ENCODE data around the gene SMARCC1.

Gene SMARCC1

GRCh38 chr3:47622671-47623461 is 158.8 kb downstream of the SMARCC1 start:
- no peak for DNase-seq

GRCh38 chr3:47617086-47618010 is 164.3 kb downstream of the SMARCC1 start:
- no peak for DNase-seq

DNA sequence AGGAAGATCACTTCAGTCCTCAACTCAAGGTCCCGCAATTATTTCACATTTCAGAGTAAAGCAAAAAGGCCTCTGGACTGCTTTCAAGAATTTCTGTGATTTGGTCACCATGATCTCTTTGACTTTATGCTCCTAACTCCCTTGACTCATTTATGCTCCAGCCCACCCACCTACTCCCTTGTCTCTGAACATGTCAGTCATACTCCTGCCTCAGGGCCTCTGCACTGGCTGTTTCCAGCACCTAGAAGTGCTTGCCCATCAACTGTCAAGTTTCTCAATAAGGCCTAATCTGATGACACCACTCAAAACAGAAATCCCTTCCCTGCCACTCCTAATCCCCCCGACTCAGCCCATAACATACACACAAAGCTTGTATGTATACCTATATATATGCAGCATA is 166.9 kb downstream of the SMARCC1 start:
- no peak for DNase-seq

GRCh38 chr3:47613722-47614121 is 168.0 kb downstream of the SMARCC1 start:
- no peak for DNase-seq

DNA sequence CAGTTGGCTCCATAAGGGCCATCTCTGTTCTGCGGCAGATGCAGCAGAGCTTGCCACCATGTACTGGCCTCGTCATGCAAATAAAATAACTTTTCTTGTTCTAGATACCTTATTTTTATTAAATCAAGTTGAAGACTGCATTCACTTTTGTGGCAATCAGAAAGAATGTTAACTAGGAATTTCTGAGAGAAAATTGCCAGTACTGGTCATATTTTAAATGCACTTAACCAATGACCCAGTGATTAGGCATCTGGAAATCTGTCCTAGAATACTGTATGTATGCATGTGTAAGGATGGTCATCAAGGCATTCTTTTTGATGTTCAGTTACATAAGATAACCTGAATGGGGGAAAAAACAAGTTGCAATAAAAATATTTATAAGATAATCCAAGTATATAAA is 168.8 kb downstream of the SMARCC1 start:
- DNase-seq: no peak

- DNase-seq: no peak
Observed at GRCh38 chr3:47612178-47612577, 169.5 kb downstream of the SMARCC1 start.

- DNase-seq: no peak
Observed at GRCh38 chr3:47611576-47611975, 170.1 kb downstream of the SMARCC1 start.

GRCh38 chr3:47610583-47610982 is 171.1 kb downstream of the SMARCC1 start:
- no peak for DNase-seq

GRCh38 chr3:47607335-47607734 is 174.4 kb downstream of the SMARCC1 start:
- no peak for DNase-seq

- DNase-seq: no peak
Observed at GRCh38 chr3:47606165-47606564, 175.5 kb downstream of the SMARCC1 start.

GRCh38 chr3:47605652-47606051 is 176.0 kb downstream of the SMARCC1 start:
- no peak for DNase-seq

- no peak for DNase-seq
Observed at GRCh38 chr3:47604145-47604544, 177.5 kb downstream of the SMARCC1 start.

GRCh38 chr3:47603332-47603731 is 178.4 kb downstream of the SMARCC1 start:
- no peak for DNase-seq

GRCh38 chr3:47601281-47601680 is 180.4 kb downstream of the SMARCC1 start:
- no peak for DNase-seq

DNA sequence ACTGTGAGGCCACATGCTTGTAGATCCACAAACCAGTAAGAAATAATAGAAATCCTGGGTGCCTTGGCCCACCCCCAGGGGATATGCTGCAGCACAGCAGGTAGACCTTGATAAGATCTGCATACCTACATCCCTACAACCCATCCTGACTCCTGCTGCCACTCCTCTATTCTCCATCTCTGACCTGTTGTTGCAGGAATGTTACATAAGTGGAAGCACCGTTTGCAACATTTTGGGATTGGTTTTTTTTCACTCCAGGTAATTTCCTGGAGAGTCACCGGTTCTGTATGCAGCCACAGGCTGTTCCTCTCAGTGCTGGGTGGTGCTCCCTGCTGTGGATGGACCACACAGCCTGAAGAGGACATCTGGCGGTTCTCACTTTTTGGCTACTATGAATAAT is 186.9 kb downstream of the SMARCC1 start:
- DNase-seq: no peak

DNA sequence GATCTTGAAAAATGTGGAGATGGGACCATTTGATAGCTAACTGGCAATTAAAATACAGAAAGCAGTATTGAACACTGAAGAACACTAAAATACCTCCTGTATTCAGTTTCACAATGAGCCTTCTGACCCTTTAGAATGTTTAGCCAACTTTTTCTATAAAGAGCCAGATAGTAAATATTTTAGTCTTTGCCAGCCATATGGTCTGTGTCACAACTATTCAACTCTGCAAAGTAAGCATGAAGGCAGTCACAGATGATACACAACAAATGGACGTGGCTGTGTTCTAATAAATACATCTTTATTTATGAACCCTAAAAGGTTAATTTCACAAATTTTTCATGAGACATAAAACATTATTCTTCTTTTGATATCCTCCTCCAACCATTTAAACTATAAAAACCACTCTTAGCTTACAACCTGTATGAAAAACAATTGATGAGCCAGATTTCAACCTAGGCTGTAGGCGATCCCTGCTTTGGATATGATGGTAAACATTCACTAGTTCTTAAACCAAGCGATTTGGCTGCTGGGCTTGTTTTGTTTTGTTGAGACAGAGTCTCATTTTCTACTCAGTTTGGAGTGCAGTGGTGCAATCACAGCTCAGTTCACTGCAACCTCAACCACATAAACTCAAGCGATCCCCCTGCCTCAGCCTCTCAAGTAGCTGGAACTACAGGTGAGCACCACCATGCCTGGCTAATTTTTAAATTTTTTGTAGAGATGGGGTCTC is 189.5 kb downstream of the SMARCC1 start:
- no peak for DNase-seq

DNA sequence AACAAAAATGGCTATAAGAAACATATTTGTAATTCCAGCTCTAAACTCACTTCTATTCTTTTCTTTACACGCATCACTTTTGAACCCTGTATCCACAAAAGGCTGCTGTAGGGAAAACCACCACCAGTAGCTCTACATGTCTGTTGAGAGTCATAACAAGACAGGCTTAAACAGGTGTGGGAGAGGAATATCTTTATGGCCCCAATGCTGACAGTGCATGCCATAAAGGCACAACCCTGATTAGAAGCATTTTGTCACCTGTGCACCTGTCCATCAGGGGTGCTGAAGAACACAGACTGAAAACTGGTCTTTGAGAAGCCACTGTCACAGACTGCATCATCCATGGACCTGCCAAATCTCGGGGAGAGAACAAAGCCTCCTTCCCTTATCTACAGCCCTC is 191.5 kb downstream of the SMARCC1 start:
- DNase-seq: no peak

GRCh38 chr3:47588587-47588986 is 193.1 kb downstream of the SMARCC1 start:
- DNase-seq: no peak

DNA sequence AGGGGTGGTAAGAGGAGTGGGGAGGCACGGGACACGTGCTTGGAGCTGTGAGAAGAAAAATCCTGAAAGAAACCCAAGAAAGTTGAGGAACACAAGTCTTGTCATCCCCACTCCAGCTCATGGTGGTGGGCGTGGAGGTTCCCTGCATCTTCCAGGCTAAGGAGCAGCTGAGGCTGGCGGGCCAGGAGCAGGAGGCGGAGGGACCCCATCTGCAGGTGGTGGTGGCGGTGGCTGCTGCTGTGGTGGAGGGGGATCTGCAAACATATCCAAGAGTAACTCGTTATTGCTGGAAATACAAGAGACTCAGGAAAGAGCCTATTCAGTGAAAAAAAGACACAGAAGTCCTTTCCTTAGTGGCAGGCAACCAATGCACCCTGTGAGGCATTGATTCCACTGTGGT is 193.6 kb downstream of the SMARCC1 start:
- no peak for DNase-seq

DNA sequence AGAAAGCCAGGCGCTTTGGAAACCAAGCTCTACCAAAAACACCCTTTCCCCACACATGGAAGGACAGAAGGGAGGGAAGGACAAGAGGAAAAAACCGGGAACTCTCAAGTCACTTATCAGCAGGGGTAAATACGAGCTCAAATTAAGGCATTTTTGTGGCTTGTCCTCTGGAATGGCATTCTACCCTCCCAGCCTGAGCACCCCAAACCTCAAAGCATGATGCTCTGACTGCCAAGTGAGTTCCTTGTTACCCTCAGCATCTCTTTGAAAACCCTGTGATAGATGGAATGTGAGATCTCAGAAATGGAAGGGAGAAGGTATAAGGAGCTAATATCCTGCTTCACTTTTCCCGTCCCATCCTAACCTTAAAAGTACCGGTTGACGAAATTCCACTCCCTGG is 194.9 kb downstream of the SMARCC1 start:
- DNase-seq: no peak

DNA sequence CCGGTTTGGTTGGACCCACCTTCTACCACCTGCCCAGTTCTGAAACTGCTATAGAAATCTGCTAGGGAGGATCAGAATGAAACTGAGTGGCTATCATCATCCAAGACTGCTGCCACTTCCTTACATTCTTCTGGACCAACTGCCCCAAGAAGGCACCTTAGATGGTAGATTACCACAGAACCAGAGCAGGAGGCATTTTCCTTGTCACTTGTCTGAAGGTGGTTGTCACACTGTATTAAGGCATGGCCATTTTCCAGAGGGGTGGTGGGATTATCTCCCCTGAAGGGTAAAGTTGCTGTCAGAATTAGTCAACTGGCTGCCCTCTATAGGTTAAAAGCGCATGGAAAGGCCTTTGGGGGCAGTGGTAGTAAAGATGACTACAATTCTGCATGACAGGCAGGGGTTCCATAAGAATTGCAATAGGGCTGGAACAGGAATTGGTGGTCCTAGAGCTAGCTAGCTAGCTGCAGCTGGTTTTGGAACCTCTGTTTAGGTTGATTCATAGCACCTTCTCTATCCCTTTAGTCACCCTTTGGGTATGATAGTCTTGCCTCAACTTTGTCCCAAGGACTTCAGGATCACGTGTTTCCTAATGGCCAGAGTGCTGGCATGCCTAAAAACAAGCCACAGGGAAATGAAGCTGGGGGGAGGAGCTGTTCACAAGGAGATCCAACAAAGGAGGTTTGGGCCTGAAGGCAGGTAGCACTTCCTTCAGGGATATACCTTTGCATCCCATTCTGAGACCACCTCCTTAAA is 198.2 kb downstream of the SMARCC1 start:
- DNase-seq: no peak

GRCh38 chr3:47581835-47582234 is 199.9 kb downstream of the SMARCC1 start:
- no peak for DNase-seq

DNA sequence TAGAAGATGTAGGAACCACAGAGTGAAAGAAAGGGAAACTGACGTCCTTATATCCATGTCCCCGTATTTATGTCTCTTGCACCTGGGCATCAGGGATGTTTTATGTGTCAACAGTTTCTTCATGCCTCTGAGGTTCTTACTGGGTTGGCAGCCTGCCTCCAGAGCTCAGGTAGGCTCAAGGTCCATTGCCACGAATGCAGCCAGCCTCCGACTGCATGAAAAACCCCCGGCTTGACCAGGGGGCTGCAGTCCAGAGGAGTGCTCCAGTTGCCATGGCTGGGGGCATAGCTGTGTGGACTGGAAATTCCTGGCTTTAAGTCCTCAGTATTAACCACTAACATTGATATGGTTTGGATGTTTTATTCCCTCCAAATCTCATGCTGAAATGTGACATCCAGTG is 200.3 kb downstream of the SMARCC1 start:
- DNase-seq: no peak

Measured in T1000 (cell line).